ENCODE results near the gene C2orf92. TPM values are rescaled to one million over a fixed set of nuclear protein-coding genes. Genes with fewer than 3 reads are reported as not detected.

C2orf92 gene
- total and polyA plus RNA-seq, 2 donors (not counting 3 experiments of a cell fraction or from before 2014, with no cell fraction given), result 1.8 to 7.9 TPM

DNA sequence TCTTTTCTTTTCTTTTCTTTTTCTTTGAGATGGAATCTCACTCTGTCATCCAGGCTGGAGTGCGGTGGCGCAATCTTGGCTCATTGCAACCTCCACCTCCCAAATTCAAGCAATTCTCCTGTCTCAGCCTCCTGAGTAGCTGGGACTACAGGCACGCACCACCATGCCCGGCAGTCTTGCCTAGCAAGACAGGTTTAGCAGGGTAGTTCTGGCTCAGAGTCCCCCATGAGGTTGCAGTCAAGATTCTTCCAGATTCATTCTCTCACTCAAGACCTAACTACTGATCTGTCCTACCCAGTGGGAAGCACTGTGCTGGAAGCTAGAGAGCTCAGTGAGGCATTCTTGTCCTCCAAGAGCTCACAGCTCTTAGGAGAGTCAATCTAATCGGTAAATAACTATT, 26.2 kb downstream of the C2orf92 start:
- ChIA-PET CTCF (interaction anchor here (1.2 to 6.0 kb wide), 3 partner anchors 11 to 105 kb away, joined by 5 to 226 read pairs (median 126); partner anchors contain the start of genes ACTR1B and ANKRD36B), POLR2A (no interaction called here)
- FAIRE-seq (no peak), DNase-seq (ENCODE audit: low read depth, low spot score) (no peak)
- Histone ChIP-seq H3K27me3 (ENCODE audit: control insufficient read depth in 2 of 2, insufficient read depth in 2 of 2, low read length in 2 of 2) (peaks cover 2 to 3% of the 10 kb centered on the region in 2 experiments), H3K9ac (replicated peaks; ENCODE audit: extremely low read depth, insufficient read depth, low read length) (no peak overlapping the region), H3K36me3 (ENCODE audit: control insufficient read depth in 2 of 2, extremely low read depth in 1 of 2, insufficient read depth in 2 of 2, low read length in 2 of 2) (no peaks in the 10 kb centered on the region), H3K4me3 (replicated peaks in 1 of 3; ENCODE audit: insufficient read depth in 1 of 3, low read depth in 1 of 3, low read length in 3 of 3) (no peak overlapping the region), H3K4me2 (ENCODE audit: insufficient read depth, low read length) (no peak overlapping the region), H3K4me1 (ENCODE audit: control insufficient read depth, extremely low read depth, insufficient read depth, low read length) (no peaks in the 10 kb centered on the region), H3K27ac (ENCODE audit: insufficient read depth, low read depth, low read length) (no peak overlapping the region), H3K9me3 (replicated peaks; ENCODE audit: control insufficient read depth, insufficient read depth, low read length) (no peaks in the 10 kb centered on the region), H4K20me1 (replicated peaks; ENCODE audit: control insufficient read depth, extremely low read depth, insufficient read depth, low read length) (no peaks in the 10 kb centered on the region), H3K9me1 (replicated peaks; ENCODE audit: control insufficient read depth, extremely low read depth, insufficient read depth, low read length) (no peaks in the 10 kb centered on the region), H3K79me2 (ENCODE audit: control insufficient read depth, insufficient read depth, low read length) (no peaks in the 10 kb centered on the region), H2AFZ (ENCODE audit: low read depth, low read length) (no peak overlapping the region)
- no TSS peak for BruUV-seq (replicated peaks)
- dilution Hi-C loops (cut with MboI; ENCODE audit: extremely low pct_ligation_motif_present, low sequenced_read_pairs) (no loop called here), intact Hi-C loops (cut with micrococcal nuclease) (loop anchor here (1.0 to 10.0 kb wide), 2 partner anchors 31 to 51 kb away; partner anchors contain the start of genes ACTR1B and COX5B)
- TF ChIP-seq, protein P1, sequence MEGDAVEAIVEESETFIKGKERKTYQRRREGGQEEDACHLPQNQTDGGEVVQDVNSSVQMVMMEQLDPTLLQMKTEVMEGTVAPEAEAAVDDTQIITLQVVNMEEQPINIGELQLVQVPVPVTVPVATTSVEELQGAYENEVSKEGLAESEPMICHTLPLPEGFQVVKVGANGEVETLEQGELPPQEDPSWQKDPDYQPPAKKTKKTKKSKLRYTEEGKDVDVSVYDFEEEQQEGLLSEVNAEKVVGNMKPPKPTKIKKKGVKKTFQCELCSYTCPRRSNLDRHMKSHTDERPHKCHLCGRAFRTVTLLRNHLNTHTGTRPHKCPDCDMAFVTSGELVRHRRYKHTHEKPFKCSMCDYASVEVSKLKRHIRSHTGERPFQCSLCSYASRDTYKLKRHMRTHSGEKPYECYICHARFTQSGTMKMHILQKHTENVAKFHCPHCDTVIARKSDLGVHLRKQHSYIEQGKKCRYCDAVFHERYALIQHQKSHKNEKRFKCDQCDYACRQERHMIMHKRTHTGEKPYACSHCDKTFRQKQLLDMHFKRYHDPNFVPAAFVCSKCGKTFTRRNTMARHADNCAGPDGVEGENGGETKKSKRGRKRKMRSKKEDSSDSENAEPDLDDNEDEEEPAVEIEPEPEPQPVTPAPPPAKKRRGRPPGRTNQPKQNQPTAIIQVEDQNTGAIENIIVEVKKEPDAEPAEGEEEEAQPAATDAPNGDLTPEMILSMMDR (IDR thresholded peaks at IDR 0.05; ENCODE audit: extremely low read depth in 1 of 2, insufficient read depth in 1 of 2, low read depth in 1 of 2, low read length in 2 of 2), result no peak
- no peak for TF ChIP-seq JUN (IDR thresholded peaks at IDR 0.05; ENCODE audit: borderline replicate concordance, insufficient read depth, insufficient read length, low read depth)
- TF ChIP-seq POLR2AphosphoS5 (IDR thresholded peaks at IDR 0.05; ENCODE audit: insufficient read depth, low read depth, low read length), result no peak
- TF ChIP-seq MAX (IDR thresholded peaks at IDR 0.05; ENCODE audit: insufficient read depth, insufficient read length), result no peak
- no peak for TF ChIP-seq FOS (IDR thresholded peaks at IDR 0.05; ENCODE audit: borderline replicate concordance, insufficient read depth, low read length)
- TF ChIP-seq EZH2 (IDR thresholded peaks at IDR 0.05; ENCODE audit: borderline replicate concordance, low read depth, low read length, severe bottlenecking), result no peak

All from endothelial cell of umbilical vein (primary cell).